ENCODE data around the gene LRRC49.
A peak's percentile ranks its signal among the peaks of the same experiment; 100 is the strongest.
"Not testable (repeated sequence)": the region's sequence is repeated elsewhere in the genome, so short reads cannot be mapped to it uniquely, and the experiment has no call there.

The LRRC49 gene

GRCh38 chr15:70866982-70867641, 25.5 kb upstream of the LRRC49 start:
- FAIRE-seq (no peak), DNase-seq (ENCODE audit: low spot score) (no peak)

- no peak for DNase-seq (ENCODE audit: low spot score)
- no peak for FAIRE-seq
Measured at GRCh38 chr15:70867911-70868467, 24.6 kb upstream of the LRRC49 start.

- no peak for FAIRE-seq
- DNase-seq (ENCODE audit: low spot score), result no peak
Measured at GRCh38 chr15:70869346-70869745, 23.3 kb upstream of the LRRC49 start.

GRCh38 chr15:70870051-70870450, 22.6 kb upstream of the LRRC49 start:
- DNase-seq (ENCODE audit: low spot score), result no peak
- no peak for FAIRE-seq

GRCh38 chr15:70871490-70871889, 21.1 kb upstream of the LRRC49 start:
- not testable (repeated sequence) for DNase-seq (ENCODE audit: low spot score); FAIRE-seq

GRCh38 chr15:70873232-70874054, 19.2 kb upstream of the LRRC49 start:
- DNase-seq (ENCODE audit: low spot score) (no peak), FAIRE-seq (no peak)

GRCh38 chr15:70875001-70875782, 17.4 kb upstream of the LRRC49 start:
- DNase-seq (ENCODE audit: low spot score) (peak; percentile 22), FAIRE-seq (no peak)

- FAIRE-seq (no peak), DNase-seq (ENCODE audit: low spot score) (no peak)
Measured at GRCh38 chr15:70876011-70876410, 16.6 kb upstream of the LRRC49 start.

- FAIRE-seq (no peak), DNase-seq (ENCODE audit: low spot score) (no peak)
Measured at GRCh38 chr15:70876683-70877082, 15.9 kb upstream of the LRRC49 start.

- DNase-seq (ENCODE audit: low spot score), result no peak
Measured at GRCh38 chr15:70879401-70879800, 13.2 kb upstream of the LRRC49 start.

GRCh38 chr15:70880781-70881180, 11.8 kb upstream of the LRRC49 start:
- FAIRE-seq, result no peak

More at GRCh38 chr15:70879401-70879800, 13.2 kb upstream of the LRRC49 start:
- no peak for FAIRE-seq

GRCh38 chr15:70882361-70882760, 10.3 kb upstream of the LRRC49 start:
- FAIRE-seq (no peak), DNase-seq (ENCODE audit: low spot score) (no peak)

More at GRCh38 chr15:70880781-70881180, 11.8 kb upstream of the LRRC49 start:
- DNase-seq (ENCODE audit: low spot score), result no peak

GRCh38 chr15:70892912-70893560, 410 bp downstream of the LRRC49 start:
- FAIRE-seq, result peak; percentile 15
- DNase-seq (ENCODE audit: low spot score), result peak; percentile 53

- DNase-seq (ENCODE audit: low spot score) (peak; percentile 51), FAIRE-seq (peak; percentile 43)
Measured at GRCh38 chr15:70902107-70902506, 9.5 kb downstream of the LRRC49 start.

GRCh38 chr15:70906842-70907241, 14.2 kb downstream of the LRRC49 start:
- DNase-seq (ENCODE audit: low spot score), result no peak
- FAIRE-seq, result no peak

GRCh38 chr15:70907784-70908471, 15.3 kb downstream of the LRRC49 start:
- DNase-seq (ENCODE audit: low spot score) (no peak), FAIRE-seq (no peak)

- DNase-seq (ENCODE audit: low spot score), result no peak
- FAIRE-seq, result no peak
Measured at GRCh38 chr15:70910958-70911357, 18.3 kb downstream of the LRRC49 start.

GRCh38 chr15:70912187-70912586, 19.6 kb downstream of the LRRC49 start:
- no peak for DNase-seq (ENCODE audit: low spot score)
- FAIRE-seq, result no peak

GRCh38 chr15:70916531-70916930, 23.9 kb downstream of the LRRC49 start:
- DNase-seq (ENCODE audit: low spot score), result no peak
- no peak for FAIRE-seq

GRCh38 chr15:70917955-70918354, 25.3 kb downstream of the LRRC49 start:
- no peak for FAIRE-seq
- no peak for DNase-seq (ENCODE audit: low spot score)

Measured in RCC 7860 (cell line).